EL (cell line): Measurements from ENCODE around the gene MED13L.
"Not testable (repeated sequence)": the region's sequence is repeated elsewhere in the genome, so short reads cannot be mapped to it uniquely, and the experiment has no call there.

ENCODE experiments used
- DNase-seq: peaks from one replicate; pipeline ENCODE4 v3.0.0-alpha.2; 2016

Gene MED13L

DNA sequence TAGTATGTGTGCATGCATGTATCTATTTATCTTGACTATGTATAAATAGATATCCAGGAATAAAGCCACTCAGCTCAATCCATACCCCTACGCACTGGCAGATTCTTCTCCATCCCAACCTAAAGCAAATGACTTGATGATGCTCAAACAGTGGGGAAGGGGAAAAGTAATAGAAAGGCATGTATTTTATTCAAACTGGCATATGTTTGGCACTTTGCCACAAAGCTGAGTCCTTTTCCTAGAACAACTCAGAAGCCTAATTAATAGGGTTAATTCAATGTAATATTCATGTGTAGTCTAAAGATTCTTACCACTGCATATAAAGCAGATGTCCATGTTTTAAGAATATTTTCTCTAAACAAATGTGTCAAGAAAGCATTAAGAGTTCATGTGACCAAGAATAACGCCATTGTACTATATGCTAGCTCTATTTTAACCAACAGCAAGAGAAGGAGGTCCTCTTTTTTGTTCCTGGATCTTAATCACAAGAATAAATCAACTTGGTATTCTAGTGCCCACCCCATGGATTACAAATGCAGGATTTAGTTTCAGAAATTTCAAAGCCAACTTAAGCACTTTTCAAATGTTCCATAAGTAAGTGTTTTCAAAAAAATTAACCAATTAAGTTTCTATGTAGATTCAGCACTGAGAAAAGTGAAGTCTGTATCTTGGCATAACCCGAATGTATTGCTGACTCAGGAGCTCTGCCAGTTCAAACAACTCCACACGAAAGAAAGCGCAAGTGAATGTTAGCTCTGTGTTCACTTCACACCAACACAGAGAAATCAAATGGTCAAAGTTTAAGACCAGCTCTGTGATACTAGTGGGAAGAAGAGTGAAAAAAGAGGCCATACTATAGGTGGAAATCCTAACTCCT, 233.6 kb downstream of the MED13L start:
- no peak for DNase-seq

DNA sequence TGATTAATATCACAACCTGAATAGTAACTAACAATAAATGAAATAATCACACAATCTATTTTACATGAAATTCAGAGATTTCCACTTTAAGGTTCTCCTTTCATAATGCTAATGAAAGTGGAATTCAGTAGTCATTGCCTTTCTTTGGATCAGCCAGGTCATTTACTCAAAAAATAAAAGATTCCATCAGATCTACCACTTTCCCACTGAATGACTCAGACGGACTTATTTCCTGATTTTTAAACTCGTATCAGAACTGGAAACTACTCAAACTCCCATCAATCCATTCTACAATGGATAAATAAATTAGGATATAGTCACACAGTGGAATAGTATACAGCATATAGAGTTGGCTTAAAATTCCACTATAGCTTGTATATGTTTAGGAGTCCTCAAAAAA, 237.1 kb downstream of the MED13L start:
- DNase-seq, result peak; percentile 38

DNA sequence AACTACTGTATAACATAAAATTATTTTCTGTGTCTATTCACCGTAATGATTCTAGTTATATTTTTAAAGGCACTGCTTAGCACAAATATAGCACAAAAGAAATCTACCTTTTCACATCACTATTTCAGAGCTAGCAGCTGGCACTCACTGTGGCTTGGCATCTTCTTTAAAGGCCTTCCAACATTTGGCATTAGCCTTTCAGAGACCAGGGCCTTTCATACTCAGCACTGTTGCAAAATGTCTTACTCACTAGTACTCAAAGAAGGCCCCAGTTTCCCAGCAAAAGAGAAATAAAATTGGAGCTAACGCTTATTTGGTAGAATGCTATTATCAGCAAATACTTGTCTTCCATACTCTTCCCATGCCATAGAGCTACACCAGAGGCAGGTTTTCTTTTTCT, 238.4 kb downstream of the MED13L start:
- no peak for DNase-seq

DNA sequence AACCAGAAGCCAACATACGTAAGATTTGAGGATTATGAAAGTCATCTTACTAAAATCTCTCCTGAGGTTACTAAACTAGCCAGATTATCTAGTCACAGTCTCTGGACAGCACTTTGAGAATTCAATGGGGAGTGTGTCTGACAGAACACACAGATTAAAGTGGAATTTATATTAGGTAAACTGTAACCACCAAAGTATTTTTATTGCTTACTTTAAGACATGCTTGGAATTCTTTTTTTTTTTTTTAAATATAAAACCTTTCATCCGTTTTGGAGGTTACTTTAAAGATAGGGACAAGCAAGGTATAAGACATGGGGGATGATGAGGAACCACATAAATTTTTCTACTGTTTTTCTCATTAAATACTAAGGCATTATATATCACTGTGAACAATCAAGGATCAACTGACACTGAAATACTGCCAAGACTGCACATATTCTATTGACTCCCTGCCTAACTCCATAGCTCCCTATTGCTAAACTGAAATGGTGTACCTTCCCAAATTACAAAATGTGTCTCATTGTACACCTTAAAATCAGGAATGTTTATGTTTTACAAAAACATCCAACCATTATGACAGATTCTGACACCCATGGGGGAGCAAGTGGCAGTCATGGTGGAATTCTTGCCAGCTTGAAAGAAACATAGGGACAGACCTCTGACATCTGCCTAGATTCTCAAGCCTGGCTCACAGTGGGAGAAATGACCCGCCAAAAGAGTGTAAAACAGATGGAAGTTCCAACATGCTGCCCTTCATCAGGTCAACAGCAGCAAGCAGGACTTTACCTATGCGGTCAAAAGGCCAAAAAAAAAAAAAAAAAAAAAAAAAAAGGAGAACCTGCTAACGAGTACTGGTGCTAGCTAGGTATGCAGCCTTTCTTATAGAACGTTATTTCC, 239.3 kb downstream of the MED13L start:
- peak; percentile 81 for DNase-seq

DNA sequence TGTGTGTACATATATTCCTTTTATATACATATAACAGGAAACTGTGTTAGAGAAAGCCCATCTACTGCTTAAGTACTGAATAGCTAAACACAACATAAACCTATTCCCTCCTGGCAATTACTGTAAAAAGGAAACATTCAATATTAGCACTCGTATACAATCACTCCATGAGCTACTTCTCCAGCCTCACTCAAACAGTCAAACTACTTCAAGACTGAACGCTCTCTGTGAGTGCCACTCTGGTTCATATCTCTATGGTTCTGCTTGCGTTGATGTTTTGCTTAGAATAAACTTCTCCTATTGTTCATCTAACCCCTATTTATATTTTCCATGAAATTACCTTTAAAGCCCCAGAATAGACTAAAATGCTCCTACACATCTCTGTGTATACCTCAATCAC, 243.7 kb downstream of the MED13L start:
- no peak for DNase-seq

DNA sequence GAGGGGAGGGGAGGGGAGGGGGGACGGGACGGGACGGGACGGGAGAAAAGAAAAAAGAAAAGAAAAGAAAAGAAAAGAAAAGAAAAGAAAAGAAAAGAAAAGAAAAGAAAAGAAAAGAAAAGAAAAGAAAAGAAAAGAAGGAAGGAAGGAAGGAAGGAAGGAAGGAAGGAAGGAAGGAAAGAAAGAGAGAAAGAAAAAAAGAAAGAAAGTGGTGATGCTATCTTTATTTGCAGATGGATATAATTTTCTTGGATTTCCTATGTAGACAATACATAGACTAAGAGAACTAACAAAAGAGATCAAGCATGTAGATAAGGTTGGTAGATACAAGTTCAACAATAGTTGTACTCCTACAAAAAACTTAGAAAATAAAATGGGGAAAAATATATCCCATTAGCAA, 245.9 kb downstream of the MED13L start:
- DNase-seq, result not testable (repeated sequence)

DNA sequence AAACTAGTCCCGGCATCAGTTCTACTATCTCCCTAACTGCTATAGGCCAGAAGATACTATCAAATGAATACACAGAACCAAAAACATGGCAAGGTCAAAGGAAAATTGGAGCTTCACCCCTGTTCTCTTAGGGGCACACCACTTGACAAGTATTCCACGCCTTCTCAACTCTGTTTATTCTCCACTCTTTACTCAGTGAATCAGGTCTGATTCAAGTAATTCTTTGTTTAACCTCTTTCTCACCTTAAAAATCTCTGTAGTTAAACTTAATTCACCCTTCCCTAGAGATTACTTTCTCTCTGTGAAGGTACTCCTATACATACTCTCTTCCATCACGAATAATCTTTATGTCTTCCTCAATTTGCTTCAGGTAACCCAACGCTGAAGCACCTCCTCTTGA, 248.9 kb downstream of the MED13L start:
- DNase-seq, result no peak

DNA sequence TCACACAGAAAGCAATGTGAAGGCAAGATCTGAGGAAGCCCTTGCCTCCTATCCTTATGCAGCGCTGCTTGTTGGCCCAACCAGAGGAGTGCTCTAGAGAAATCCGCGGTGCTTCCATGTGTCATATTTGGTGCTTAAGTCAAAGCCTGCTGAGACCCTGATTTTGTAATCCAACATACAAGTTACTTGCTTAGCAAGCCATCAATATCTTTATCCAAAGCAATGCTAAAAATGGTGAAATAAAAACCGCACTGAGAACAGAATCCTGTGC, 250.0 kb downstream of the MED13L start:
- no peak for DNase-seq

DNA sequence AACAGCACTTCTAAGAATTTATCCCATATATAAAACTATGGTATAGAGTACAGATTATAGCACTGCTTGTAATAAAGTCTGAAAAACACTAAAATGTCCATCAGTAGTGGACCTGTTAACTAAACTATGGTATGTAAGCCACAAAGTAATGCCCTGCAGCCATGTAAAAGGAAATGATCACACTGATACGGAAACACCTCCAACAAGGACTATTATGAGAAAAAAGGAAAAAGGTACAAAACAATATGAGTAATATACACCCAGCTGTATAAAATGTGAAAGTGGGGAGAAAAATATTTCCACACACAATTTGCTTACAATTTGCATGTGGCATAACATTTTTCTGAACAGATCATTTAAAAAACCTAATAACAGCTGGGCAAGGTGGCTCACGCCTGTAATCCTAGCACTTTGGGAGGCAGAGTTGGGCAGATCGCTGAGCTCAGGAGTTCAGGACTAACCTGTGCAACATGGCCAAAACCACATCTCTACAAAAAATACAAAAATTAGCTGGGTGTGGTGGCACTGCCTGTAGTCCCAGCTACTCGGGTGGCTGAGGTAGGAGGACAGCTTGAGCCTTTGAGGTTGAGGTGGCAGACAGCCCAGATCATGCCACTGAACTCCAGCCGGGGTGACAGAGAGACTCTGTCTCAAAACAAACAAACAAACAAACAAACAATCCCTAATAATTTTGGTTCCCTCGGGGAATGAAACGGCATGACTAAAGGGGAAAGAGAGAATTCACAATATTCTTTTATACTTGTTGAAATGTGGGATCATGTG, 250.5 kb downstream of the MED13L start:
- DNase-seq, result no peak

DNA sequence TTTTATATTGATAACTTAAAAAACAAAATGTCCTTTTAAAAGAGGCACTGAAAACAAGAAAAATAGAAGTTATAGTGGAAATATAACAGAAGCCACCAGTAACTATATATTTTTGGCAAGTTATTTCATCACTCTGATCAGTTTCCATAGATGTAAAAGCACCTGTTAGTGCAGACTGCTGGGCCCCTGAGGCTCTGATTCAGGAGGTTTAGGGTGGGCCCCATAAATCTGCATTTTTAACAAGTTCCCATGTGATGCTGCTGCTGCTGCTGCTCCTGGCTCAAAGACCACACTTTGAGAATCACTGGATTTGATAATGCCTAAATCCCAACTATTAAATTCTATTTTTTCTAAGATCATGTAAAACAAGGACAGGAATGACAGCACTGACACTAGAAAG, 251.1 kb downstream of the MED13L start:
- no peak for DNase-seq

DNA sequence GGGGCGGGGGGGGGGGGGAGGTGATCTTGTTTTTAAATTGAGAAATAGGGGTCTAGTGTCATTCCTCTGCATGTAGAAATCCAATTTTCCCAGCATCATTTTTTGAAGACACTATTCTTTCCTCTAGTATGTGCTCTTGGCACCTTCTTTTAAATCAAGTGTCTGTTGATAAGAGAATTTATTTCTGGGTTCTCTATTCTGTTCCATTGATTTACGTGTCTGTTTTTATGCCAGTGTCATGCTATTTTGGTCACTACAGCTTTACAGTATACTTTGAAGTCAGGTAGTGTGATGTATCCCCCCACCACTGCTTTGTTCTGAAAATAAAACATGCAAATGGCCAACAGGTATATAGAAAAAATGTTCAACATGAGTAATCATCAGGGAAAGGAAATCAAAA, 252.7 kb downstream of the MED13L start:
- no peak for DNase-seq

DNA sequence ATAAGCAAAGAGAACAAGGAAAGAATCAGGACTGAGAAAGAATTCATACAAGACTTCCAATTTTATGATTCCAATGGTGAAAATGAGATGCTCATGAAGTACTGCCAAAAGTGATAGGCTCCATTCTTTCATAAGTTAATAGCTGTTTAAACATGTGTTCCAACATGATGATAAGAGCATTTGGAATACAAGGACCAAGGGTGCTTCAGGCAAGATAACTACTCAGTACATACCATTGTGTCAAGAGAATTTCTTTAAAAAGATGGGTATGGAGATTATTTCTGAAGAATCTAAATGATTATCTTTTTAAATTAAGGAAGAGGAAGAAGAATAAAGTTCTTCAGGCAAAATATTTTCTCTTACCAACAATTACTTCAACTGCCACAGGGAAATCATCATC, 258.1 kb downstream of the MED13L start:
- no peak for DNase-seq

DNA sequence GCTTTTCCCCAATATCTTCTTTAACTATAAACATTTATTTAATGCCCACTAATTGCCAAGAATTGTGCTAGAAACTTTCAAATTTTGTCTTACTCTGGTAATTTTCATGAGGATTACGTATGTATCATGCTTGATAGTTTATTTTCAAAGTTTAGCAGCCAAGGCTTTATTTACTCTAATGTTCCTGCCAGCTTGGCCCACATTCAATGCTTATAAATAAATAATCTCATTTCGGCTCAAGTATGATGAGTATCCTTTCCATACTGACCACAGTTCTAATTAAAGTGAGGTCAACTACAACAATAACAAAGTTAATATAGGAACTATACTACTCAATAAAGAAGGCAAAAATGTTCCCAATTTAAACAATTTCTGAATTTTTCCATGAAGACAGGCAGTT, 259.2 kb downstream of the MED13L start:
- no peak for DNase-seq

DNA sequence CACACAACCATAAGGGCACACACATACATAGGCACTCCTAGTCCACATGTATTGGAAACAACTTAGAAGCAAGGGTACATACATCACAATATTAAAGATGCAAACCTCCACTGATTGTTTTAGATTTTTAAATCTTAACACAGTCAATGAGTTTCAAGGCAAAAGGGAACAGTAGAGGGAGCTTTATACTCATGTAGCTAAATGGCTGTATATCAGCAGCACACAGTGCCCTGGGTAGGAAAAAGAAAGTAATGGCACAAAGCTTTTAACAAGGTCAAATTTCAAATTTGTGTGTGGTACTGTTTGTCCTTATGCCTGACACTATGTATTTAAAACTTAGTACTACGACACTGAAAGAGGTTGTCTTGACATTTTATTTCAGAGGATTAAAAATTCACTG, 262.0 kb downstream of the MED13L start:
- peak; percentile 50 for DNase-seq

DNA sequence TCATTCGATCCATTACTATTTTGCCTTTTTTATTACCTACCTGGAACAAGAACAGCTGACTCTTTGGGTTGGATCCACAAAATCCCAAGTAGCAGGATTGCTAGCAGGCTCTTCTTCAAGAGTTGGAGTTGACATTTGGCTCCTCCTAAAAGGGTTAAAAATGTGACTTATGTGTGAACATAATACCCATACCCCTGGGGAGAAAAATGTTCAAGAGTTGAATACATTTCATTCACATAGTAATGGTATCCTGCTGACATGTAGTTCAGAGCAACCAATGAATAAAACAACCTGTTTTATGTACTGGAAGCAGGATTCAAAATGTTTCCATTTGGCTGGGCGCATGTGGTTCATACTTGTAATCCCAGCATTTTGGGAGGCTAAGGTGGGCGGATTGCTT, 264.7 kb downstream of the MED13L start:
- DNase-seq, result no peak

DNA sequence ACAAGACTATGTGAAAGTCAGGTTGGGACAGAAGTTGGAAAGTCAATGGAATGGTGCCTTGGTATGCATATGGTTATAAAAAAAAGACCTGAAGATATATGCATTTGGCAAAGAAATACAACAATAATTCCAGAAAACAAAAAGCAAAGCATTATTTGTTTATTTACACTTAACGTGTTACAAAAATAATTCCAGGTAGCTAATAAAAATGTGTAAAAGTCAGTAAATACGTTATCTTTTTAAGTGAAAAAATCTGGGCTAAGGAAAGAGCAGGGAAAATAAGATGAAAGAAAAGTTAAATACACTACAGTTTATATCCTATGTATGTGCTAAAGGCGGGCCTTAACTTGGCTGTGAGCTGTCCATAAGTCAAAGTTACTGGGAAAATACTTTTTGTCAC, 266.3 kb downstream of the MED13L start:
- no peak for DNase-seq

DNA sequence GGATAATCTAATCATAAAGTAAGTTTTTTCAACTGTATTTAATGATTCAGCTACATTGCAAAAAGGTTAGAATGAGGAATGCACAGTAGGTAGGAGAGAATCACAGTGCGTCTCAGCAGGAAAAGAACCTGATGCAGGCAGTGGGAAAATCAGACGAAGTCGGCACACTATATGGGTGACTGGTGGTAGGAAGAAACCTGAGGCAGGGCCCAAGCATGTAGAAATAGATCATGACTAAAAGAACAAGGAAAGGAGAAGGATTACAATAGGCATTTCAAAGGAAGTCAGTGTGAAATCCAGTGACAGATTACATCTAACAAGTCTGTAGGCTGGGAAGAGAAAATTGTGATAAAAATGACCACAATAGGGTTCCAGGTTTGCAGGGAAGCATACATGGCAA, 267.0 kb downstream of the MED13L start:
- no peak for DNase-seq

DNA sequence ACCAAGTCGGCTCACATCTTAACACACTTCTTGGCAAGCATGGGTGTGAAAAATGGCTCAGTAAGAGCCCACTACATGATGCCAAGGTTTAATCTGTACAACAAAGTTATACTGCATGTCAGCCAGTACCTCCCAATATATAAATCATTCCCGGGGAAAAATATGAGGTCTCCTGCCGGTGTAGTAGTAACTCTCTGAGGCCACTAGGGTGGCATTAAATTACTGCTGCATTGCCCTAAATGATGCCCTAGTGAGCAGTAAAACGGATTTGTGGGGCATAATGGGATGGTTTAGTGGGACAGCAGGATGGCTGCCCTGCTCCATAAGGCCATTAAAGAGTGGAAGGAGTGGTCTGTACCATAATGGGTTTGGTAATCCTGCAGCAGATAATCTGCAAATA, 267.7 kb downstream of the MED13L start:
- DNase-seq, result no peak

DNA sequence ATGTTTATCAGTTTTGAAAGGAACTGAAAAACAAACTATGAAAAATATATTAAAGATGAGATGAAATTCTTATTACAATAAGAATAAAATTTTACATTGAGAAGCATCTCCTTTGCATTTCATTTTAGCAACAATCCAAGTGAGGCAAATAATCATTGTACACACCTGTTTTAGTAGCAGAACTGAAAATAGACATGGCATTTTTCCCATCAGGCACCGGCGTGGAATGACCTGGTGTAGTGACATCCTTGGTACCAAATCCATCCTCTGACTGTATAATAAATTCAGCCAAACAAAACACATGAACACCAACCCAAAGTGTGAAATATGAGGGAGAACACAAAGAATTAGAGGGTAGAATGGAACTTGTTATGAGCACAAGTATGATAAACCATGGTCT, 271.4 kb downstream of the MED13L start:
- DNase-seq, result no peak

DNA sequence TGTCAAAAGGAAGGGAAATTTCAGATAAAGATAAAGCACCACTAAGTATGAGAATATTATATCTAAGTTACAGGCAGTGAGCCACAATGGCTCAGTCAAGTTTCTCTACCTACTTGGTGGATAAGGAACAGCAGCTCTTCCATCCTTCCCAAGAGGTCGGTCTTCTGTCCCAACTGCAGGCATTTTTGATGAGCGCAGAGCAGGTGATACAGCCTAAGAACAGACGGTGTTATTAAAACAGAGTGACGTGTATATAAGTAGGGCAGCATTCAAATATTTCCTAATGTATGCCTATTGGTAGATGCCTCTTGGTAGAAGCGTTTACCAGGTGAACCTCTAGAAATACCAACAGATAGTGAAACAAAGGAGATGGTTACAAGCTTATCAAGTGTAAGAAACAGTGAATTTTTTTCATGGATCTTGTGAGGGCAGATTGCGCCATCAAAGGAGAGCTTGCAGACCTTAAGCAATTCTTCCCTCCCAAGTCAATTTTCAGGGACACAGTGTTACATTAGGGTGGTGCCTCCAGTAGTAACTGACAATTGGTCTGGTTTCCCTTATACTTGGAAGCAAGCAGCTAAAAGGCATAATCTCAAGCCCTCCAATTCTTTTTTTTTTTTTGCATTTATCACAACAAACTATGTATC, 274.5 kb downstream of the MED13L start:
- DNase-seq, result no peak

DNA sequence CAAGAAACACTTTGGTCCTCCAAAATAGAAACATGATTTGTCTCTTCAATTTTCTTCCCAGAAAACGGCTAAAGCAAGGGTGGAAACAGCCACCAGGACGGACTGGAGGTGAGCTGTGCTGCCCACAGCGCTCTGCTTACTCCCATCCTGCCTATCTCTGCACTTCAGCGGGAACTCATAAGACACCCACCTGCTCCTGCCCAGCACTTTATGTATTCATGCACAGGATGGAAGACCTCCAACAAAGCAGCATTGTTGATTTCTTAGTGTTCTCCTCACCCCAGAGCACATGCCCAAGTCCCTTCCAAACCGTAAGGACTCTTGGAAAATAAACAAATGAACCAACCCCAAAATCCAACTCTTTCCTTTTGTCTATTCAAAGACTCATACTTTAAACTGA, 277.2 kb downstream of the MED13L start:
- no peak for DNase-seq

DNA sequence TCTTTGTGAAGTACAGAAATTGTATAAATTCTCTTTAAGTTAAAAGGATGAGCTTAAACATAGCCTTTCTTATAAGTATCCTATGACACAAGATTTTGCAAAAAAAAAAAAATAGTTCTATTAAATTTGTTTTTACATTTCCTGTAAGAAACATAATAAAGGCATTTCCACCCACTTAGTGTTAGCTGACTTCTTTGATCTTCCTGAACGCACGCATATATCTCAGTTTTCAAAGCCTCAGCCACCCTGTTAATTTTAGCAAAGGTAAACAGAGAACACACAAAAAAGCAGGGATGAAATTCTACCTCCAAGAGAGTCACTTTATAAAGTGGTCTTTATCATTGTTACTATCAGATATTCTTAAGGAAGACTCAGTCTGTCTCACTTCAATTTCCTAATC, 277.9 kb downstream of the MED13L start:
- DNase-seq, result no peak
